Stimulated activated CD4-positive, alpha-beta T cell treated with anti-CD3 and anti-CD28 coated beads, Interleukin-15, amount 100 ng/mL, for 1 hour (primary cell): ENCODE data around the gene SIX3.

Experiments
- DNase-seq, 2 donors: peaks; one replicate each; pipeline ENCODE4 v3.0.0-alpha.2; 2020; ENCODE audit warnings: low read depth in 1 of 2, low spot score in 1 of 2

The SIX3 gene

DNA sequence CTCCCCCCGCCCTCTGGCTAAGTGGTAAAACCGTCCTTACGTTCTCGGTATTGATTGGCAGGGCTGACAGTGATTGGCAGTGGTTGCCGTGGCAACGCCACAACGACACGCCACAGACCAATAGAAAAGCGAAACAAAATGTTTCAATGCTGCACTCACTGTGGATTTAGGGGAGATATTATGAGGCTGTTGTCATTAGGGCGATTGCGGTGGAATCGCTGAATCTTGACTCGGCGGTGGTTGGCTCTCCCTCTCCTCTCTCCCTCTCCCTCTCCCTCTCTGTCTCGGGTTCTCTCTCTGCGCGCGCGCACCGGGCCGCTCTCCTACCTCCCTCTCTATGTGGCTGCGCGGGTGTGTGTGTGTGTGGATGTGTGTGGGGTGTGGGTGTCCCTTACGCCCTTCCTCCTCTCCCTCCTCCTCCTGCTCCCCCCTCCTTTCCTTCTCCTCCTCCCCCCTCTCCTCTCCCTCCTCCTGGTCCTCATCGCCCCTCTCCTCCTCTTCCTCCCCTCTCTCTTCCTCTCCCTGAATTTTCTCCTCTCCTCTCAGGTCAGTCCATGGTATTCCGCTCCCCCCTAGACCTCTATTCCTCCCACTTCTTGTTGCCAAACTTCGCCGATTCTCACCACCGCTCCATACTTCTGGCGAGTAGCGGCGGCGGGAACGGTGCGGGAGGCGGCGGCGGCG is at the start of gene SIX3:
TSS of gene SIX3 (plus strand) at position 152 of the 684 bp plus-strand sequence. CDS start at position 555, 403 bp downstream.
- no peak for DNase-seq

DNA sequence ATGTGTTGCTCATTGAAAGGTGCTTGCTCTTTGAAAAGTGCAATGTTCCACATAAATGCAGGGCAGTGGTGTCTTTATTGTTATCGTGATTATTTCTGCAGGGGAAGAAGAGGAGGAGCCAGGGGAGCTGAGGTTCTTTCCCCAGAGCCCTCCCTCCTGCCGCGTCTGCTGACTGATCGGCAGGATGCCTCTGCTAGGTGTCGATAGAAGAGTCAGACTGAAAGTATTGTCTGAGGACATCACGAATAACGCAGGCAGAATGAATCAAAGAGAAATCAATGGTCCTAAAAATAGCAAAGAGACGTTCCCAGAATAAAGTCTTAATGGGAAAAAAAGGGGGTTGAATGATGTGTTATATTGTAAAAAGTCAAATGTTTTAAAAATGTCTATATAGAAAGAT is 47.4 kb upstream of the SIX3 start:
- no peak for DNase-seq

DNA sequence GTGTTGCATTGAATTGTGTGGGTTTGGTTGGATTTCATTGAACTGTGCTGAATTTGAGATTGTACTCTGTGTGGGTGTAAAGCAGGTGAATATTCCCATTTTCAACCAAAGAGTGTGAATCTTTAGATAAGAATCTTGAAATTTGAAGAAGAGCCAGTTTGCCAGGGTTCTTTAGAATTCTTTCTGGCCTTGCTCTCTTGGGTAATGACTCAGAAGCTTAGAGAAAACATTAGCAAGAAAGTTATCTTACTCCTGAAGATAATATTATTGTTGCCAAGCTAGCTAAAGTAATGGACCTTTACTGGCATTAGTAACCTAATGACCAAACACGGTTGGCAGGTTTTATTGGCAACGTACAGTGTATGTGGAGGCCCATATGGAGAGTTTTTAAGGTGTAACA is 46.4 kb upstream of the SIX3 start:
- no peak for DNase-seq

DNA sequence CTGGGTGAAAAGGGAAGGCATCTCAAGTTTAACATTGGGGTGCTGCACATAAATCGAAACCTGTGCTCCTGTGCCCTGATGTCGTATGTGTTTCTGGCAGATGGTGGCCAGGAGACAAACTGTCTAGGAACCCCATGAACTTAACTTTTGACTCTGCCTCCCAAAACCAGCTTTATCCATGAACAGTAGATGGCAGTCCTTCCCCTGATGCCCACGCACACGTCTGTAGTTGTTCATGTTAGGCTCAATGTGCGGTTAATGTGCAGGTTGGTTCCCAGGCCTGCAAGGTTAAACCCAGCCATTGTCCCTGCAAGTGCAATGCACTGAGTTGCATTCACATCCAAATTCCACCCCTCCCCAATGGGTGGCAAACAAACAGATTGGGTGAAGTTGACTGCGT is 44.1 kb upstream of the SIX3 start:
- no peak for DNase-seq

DNA sequence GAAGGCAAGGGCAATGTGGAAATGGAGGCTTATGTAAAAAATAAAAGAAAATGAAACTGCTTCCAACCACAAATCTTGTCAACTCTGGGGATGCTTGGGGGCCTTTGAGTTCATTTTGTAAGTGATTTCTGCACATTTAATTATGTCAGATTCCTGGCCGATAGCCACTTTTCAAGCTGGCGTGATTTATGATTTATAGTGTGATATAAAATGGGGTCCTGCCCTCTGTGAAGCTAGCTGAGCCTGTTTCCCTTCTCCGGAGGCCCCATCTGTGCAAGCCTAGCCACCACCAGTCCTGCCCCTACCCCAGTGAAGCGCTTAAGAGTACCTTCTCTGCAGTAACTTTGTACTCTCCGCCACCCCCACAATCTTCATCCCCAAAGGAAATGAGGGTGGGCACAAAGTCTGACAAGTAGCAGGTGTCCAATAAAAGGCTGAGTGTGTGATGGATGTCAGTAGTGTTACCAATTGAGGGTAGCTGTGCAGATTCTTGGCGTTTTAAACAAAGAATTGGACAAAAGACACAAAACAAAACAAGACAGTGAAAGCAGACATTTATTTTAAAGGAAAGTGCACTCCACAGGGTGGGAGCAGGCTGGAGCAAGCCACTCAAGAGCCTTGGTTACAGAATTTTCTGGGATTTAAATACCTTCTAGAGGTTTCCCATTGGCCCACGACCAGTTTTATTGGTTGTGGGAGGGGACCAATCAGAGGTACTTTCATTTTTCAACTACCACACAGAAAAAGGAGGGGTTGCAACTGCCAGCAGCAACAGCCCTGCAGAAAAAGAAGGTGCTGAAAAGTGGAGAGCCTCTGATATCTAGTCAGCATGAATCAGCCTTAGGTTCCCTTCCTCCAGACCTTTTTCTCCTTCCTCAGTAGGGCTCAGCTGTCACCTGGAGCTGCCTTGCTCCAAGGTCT is 39.0 kb upstream of the SIX3 start:
- DNase-seq = no peak

DNA sequence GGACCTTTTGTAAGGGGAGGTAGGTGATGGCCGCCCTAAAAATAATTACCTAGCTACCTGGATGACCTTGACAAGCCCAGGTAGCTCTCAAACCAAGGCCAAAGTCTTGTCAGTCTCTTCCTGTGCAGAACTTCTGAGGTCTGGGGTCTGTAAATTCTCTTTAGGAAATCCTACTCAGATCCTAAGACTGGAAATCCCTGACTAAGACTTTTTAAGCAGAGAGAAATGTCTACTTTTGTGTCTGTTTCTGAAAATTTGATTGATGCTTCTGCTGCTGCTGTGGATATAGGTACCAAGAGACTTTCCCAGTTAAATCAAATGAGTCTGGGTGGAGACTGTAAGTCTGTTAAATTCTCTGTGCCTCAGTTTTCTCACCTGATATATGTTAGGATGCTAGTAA is 36.9 kb upstream of the SIX3 start:
- no peak for DNase-seq

DNA sequence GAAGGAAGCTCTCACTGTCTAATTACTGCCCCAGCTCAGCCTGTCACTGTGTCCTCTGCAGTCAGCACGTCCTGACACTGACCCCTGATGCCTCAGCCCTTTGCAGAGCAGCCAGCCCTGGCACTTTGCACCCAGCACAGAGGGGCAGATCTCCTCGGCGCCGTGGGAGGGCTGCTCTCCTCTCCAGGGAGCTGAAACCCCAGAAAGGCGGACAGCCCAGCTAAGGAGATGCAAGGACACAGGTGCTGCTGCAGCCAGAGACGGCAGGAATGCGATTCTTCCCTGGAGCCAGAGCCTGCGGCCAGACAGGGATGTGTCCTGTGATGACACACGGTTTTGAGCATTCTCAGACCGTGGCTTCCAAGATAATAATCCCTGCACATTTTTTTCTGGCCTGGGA is 34.5 kb upstream of the SIX3 start:
- no peak for DNase-seq

DNA sequence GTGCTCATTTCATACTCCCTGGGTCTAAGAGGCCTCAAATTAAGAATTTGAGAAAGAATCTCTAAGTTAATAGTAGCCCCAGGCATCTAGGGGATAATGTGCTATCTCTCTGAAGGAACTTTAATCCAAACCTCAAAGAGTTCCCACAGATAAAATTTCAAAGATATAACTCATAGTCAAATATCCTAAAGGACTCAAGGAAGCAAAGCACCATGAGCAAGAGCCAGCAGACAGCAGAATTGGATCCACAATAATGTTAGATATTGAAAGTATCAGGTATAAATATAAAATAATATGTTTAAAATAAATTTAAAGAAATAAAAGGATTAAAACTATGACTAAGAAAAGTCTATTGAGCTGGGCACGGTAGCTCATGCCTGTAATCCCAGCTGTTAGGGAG is 31.7 kb upstream of the SIX3 start:
- no peak for DNase-seq

DNA sequence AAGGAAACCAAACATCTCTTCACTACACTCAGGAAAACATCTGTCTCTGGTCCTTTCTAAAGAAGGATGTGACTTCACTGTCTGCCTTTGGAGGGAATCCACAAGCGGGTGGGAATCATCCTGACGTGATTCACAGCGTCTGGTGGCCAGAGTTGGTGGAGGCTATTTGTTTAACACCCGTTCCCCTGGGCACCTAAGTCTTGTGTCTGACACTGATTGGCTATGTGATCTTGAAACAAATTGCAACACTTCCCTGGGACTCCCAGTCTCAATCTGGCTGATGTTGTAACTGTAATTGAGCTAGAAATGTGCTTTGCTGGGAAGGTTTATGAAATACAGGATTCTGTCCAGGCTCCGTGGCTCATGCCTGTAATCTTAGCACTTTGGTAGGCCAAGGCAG is 28.8 kb upstream of the SIX3 start:
- no peak for DNase-seq

DNA sequence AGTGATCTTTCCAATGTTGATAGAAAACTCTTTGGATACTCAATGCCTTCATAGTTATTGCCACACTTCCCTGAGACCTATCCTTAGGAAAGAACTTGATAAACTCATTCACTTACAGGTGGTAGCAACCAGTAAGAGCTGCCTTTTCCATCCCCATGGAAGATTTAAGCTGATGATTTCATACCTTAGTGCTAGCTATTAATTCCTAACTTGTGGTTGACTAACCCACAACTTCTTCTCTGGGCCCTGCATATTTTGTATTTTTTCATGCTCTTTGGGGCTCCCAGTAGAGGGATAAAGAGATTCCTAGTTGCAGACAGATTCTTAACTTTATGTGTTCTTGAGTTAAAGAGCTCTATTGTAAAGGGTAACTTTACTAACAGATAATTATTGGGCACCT is 25.2 kb upstream of the SIX3 start:
- DNase-seq = no peak

DNA sequence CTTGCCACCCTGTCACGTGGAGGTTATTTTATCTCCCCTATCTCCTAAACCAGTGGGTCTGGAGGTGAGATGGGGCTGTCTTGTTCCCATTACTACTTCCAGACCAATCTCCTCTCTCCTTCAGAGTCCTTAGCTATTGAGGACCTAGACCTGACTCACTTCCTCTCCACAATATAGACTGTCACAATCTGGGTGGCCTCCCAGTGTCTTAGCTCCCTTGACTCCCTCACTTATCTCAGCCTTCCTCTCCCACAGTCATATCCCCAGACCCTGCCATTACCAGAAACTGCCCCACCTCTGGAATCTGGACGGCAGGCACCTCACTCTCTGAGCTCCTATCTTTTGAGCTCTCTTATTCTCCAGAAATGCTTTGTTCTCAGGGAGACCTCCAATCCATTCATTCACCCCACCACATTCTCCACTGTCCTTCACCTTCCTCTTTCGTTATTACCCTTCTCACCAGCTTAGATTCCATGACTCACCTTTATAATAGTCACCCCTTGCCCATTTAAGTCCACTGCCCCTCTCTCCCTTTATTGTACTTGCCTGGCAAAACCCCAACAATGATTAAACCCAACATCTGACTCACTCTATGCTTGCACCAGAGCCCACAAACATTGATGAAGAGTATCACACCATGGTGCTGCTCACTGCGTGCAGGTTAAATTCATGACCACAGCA is 23.3 kb upstream of the SIX3 start:
- DNase-seq = no peak

DNA sequence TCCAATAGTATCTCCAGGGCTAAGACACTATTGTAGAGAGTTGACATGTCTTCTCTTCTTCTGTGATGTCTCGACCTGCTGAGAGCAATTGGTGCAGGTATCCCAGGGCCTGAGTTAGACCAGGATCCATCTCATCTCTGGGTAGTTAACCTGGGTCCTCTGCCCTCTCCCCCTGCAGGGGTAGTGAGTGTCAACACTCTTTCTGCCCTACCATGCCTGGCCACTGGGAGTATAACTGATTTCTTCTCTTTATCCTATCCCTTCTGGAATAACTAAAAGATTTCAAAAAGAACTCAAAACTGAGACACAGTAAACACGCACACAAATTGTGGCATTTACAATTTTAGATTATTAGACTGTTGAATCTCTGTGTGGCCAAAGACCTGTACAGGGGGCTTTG is 20.8 kb upstream of the SIX3 start:
- DNase-seq = no peak

DNA sequence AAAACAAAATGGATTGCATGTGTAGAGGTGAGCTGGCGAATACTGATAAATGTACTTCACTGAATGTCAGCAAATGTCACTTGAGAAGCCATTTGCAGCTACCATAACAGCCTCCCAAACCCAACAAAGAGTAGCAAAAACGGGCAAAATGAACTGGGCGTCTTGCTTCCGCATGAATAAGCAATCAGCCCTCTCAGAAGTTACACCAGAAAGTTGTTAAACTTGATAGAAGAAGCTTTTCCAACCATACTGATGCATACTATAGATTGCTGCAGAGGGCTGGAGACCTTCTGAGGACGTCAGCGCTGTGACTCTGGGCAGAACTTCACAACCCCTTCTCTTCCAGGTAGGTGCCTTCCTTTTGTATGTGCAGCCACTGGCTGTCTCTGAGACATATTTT is 18.7 kb upstream of the SIX3 start:
- DNase-seq = no peak

DNA sequence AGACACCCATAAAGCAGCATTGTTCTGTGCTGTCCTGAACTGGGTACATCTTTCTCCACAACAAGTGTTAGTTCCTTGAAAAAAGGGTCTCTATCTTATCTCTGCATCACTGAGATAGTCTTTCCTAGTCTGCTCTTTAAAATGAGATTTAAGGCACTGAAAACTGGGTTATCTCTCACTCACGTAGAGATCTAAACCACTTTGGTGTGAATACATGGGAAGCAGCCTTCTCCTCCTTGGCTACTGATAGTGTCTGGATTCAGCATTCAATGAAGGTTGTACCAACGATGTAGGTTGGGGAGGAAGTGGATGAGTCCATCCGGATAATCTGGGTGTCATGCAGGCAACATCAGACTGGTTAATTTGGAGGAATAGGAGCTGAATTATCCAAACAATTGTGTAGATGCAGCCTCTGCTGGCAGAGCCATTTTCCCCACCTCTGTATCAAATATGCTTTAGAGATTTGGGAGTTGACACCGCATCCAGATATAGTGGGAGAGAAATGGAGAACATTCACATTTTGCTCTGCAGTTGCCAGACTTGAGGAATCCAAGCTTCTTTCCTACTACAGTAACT is 15.9 kb upstream of the SIX3 start:
- no peak for DNase-seq

DNA sequence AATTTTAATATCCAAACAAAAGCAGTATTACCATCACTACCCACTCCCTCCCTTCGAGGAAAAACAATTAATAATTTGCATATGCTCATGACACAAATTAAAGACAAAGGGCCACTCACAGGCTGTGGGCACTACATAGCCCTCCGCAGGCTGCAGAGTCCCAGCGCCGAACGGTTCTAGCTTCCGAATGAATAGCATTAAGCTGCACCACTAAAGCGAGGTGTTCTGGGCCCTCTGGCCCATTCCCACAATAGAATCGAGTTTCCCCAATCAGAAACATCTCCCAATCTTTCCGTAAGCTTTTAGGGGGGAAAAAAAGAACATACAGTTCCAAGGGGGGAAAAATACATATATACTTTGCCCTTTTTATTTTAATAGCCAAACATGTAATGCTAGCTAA is 14.5 kb upstream of the SIX3 start:
- DNase-seq = no peak

DNA sequence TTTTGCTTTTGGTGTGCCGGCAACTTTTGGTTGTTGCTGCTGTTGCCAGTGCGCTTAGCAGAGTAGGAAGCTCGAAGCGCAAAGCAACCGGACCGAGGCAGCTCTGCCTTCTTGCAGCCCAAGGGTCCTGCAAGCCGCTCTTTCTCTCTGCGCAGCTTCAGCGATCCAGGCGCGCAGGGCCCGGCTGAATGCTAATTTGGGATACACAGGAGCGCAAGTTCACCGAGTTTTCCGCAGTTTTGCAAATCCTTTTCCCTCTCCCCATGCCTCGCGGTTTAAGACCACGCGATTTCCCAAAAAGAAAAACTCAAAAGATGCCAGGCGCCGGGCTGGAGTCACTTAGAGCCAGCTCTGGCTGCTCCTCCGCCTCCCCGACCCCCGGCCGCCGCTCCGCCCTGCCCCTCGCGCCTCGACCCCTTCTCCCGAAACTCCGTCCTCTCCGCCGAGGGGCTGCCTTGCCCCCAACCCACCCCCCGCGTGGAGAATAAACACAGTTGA is 13.5 kb upstream of the SIX3 start:
- DNase-seq = no peak

DNA sequence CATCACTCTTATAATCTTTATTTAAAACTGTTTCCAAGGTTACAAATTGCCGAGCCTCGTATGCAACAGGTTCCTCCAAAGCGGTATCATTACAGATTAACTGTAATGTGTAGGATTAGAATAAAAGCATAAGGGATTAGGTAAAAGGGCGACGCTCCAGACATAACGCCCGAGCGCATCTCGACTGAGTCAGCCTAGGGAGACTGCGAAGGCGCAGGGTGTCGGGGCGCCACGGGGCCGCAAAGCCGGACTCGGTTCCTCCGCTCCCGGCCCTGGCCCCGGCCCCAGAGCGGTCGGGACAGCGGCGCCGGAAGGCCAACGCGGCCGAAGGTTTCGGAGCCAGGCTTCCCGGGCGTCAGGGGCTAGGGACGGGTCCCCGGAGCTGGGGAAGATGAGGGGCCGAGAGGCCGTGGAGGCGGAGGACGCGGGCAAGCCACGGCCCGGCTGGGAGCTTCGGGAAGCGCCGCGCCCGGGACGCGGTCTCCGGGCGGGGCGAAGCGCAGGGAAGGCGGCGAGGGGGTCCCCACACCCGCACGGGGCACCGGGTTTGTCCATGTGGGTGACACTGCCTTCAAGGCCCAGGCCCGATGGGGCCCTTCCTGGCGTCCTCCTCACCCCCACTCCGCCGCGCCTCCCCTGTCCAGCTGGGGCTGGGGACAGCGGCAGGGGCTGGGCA is 12.9 kb upstream of the SIX3 start:
- DNase-seq = no peak

DNA sequence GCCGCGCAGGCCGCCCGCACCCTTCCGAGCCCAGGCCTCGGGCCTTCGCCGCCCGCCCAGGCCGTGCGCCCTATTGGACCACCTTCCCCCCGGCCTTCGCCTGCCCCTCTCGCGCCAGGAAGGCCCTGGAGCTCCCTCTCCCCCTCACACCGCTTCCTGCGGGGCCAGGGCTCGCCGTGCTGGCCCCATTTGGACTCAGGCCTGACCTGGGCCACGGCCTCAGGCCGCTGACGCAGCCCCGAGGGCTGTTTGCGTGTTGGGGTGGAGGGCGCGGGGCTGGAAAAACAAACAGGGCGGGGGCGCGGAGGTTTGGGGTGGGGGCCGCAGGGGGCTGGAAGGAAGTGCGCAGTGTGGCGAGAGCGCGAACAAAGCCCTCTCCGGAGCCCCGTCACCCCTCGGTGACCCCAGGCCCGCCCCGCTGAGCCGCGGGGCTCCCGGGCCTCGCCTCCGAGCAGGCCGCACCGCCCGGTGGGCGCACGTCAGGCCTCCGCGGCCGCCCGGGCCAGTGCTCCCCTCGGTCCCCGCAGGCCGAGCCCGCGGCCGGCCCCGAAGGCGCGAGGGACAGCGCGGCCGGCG is 12.3 kb upstream of the SIX3 start:
- DNase-seq = no peak

DNA sequence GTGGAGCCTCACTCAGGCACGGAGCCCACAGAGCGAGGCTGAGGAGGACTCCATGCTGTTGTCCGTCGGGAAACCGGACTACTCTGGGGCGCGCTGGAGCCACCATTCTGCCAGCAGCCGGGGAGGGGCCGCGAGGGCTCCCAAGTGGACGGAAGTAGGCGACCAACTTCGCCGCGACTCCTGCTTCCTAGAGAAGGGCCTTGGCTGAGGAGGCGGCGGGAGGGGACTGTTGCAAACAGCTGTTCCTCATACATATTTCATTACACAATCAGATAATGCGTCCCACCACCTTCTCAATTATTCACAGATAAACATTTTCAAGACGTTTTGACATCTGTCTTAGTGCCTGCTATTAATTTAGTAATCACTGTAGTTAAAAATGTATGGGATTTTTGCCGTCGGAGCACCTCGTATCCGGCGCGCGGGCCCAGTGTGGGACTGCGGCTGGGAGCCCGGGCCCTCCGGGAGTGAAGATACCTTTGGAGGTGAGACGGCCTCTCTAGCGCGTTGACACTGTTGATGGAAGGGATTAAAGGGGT is 11.7 kb upstream of the SIX3 start:
- DNase-seq = no peak
